Lower leg skin (tissue), 4 donors: ENCODE data around the gene TBC1D24. TPM values are rescaled to one million over a fixed set of nuclear protein-coding genes. Genes with fewer than 3 reads are reported as not detected.
"Not testable (repeated sequence)": the region's sequence is repeated elsewhere in the genome, so short reads cannot be mapped to it uniquely, and the experiment has no call there.

Experiments
- DNase-seq, 2 donors: peaks; one replicate each; pipeline ENCODE4 v3.0.0-alpha.2; 2019; ENCODE audit warnings: low spot score in 2 of 2
- H3K4me3 ChIP-seq: fragments of 200-600 bp; sonication (generic); 2 replicates; pipeline ENCODE4 v1.5.1; 2017; ENCODE audit warnings: mild to moderate bottlenecking, low read depth; ENCODE audit not compliant: poor library complexity, severe bottlenecking
- CTCF ChIP-seq, 3 donors: fragments of 450-650 bp; IDR thresholded peaks; one replicate each; pipeline ENCODE4 v1.5.1; 2016; ENCODE audit warnings: antibody characterized with exemption in 3 of 3, mild to moderate bottlenecking in 3 of 3, moderate library complexity in 2 of 3
- POLR2A ChIP-seq, 2 donors: fragments of 450-650 bp; IDR thresholded peaks; one replicate each; pipeline ENCODE4 v1.6.1; 2016 to 2017; ENCODE audit warnings: antibody characterized with exemption in 2 of 2, mild to moderate bottlenecking in 1 of 2, moderate library complexity in 1 of 2
- WGBS, 2 donors: methylation state at CpG; one replicate each; pipeline ENCODE4 v1.1.5; 2018; 5-methylcytosine and 5-hydroxymethylcytosine counted together
- intact Hi-C: fragments of 100-400 bp; cut with DNase I; formaldehyde crosslinking; loops from one replicate; pipeline ENCODE4 v1.15.0; 2023; ENCODE audit warnings: low total_unique reads
- total RNA-seq, 4 donors: library from RNA; depleted of rRNA; stranded (reverse); fragments of >200 nt; gene quantifications; one replicate each; pipeline ENCODE4 v1.1.0, GENCODE V29; 2016

The TBC1D24 gene
- total RNA-seq, 4 donors from 2014 or later = 12.1 to 19.1 (median 15.3) TPM

DNA sequence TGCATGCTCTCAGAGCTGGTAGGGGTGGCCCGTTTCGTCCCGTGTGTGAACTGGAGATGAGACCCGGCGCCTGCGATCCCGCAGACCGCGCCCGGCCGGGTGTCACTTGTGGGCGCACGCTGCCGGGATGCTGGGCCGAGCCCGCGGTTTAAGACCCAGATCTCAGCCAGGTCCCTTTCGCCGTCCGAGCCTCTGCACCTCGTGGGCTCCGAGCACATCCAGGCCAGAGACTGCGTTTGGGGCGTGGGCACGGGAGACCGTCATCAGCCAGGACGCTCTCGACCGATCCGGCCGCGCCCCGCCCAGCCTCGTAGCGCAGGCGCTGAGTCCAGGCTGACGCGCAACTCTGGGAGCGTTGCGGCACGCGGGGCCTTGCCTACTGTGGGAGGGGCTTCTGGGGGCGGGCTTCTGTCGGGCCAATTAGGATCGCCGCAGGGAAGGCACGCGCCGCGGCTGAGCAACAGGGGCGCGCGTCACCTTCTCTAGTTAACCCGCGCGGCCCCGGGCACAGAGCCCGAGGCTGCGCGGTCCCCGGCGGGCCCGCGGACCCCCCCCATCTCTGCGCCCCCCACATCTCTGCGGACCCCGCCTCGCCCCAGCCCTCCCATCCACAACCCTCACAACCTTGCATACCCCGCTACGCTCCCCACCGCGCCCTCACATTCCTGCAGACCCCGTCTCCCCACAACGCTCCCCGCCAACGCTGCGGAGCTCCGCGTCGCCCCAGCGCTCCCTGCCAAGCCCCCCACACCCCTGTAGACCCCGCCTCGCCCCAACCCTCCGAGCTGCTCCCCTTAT lies 57.0 kb downstream of the TBC1D24 start:
- H3K4me3 ChIP-seq = peak overlapping the region; percentile 61
- DNase-seq = peak; percentile 98 to 100
- 0 to 1% methylated on average over 49 to 70 of the region's 84 CpGs for WGBS, 2 donors
- intact Hi-C loops = no loop called here
- no peak for TF ChIP-seq CTCF (IDR thresholded peaks at IDR 0.05)

GRCh38 chr16:2532494-2533141 lies 57.7 kb downstream of the TBC1D24 start:
- peak; percentile 85 to 91 for DNase-seq

GRCh38 chr16:2533142-2533755 lies 58.3 kb downstream of the TBC1D24 start:
- H3K4me3 ChIP-seq, DNase-seq, intact Hi-C loops: not testable (repeated sequence)
- 21 to 24% methylated on average over 16 of the region's 16 CpGs for WGBS, 2 donors

More at GRCh38 chr16:2532494-2533141, 57.7 kb downstream of the TBC1D24 start:
- 1 to 3% methylated on average over 30 to 35 of the region's 37 CpGs for WGBS, 2 donors
- peak overlapping the region; percentile 61 for H3K4me3 ChIP-seq
- TF ChIP-seq POLR2A (IDR thresholded peaks at IDR 0.05) (no peak), CTCF (IDR thresholded peaks at IDR 0.05) (no peak)
- intact Hi-C loops = no loop called here

- H3K4me3 ChIP-seq = no peak overlapping the region
- WGBS, 2 donors = 89 to 90% methylated on average over 11 of the region's 11 CpGs
- TF ChIP-seq CTCF (IDR thresholded peaks at IDR 0.05) = no peak
- no peak for TF ChIP-seq POLR2A (IDR thresholded peaks at IDR 0.05)
- intact Hi-C loops = no loop called here
- no peak for DNase-seq
These were observed 59.0 kb downstream of the TBC1D24 start for GRCh38 chr16:2533912-2534311.

DNA sequence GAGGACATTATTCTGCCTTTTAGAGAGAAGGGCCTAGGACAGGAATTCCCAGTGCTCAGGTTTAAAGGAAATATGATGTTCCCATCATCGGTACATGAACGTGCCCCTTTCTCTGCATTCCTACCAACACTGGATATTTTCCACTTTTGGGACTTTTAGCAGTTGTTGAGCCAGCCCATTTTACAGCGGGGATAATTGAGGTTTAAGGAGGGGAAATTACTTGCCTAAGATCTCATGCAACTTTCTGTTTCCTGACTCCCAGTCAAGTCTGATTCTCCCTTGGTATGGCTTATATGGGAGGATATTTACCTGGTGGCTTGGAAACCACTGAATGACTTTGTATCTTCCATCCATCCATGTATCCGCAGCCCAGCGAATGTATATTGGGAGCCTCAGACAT lies 59.4 kb downstream of the TBC1D24 start:
- DNase-seq, H3K4me3 ChIP-seq, intact Hi-C loops: not testable (repeated sequence)
- WGBS, 2 donors = 89 to 97% methylated on average over 5 of the region's 5 CpGs

- peak; percentile 47 to 89 for DNase-seq
- WGBS, 2 donors = 47 to 64% methylated on average over 9 of the region's 9 CpGs
- TF ChIP-seq CTCF (IDR thresholded peaks at IDR 0.05) (no peak), POLR2A (IDR thresholded peaks at IDR 0.05) (no peak)
- intact Hi-C loops = no loop called here
- H3K4me3 ChIP-seq = no peak overlapping the region
These were observed 60.7 kb downstream of the TBC1D24 start for GRCh38 chr16:2535625-2536013.
